Stimulated activated naive CD8-positive, alpha-beta T cell treated with anti-CD3 and anti-CD28 coated beads, Interleukin-15, amount 100 ng/mL, for 72 hours (primary cell): ENCODE data around the gene HMCN2.

Experiments used
- ATAC-seq: fragments of 150-1000 bp; cut with Tn5 transposase; 2 replicates; pipeline ENCODE4 v1.10.0; 2021; ENCODE audit warnings: mild to moderate bottlenecking, moderate library complexity
- DNase-seq, 2 donors: peaks; one replicate each; pipeline ENCODE4 v3.0.0; 2021 to 2022
- H3K27ac Mint-ChIP-seq, 2 donors: one replicate each; pipeline ENCODE4 v1.8.0; 2022; ENCODE audit warnings: mild to moderate bottlenecking in 2 of 2, mixed read lengths in 2 of 2, moderate library complexity in 2 of 2
- H3K27me3 Mint-ChIP-seq: one replicate; pipeline ENCODE4 v1.8.0; 2022; ENCODE audit warnings: mixed read lengths
- H3K4me1 Mint-ChIP-seq: one replicate; pipeline ENCODE4 v1.8.0; 2022; ENCODE audit warnings: mild to moderate bottlenecking, mixed read lengths
- H3K4me3 Mint-ChIP-seq, 2 donors: one replicate each; pipeline ENCODE4 v1.8.0; 2022; ENCODE audit warnings: mild to moderate bottlenecking in 2 of 2, mixed read lengths in 2 of 2, moderate library complexity in 1 of 2
- H3K9me3 Mint-ChIP-seq, 2 donors: one replicate each; pipeline ENCODE4 v1.8.0; 2022; ENCODE audit warnings: mixed read lengths in 2 of 2

Gene HMCN2

GRCh38 chr9:130236436-130236985 is 29.0 kb upstream of the HMCN2 start:
- Mint-ChIP-seq H3K27ac (no peak overlapping the region), H3K4me3 (no peak overlapping the region), H3K4me1 (peaks cover 39% of the 10 kb centered on the region), H3K9me3 (no peaks in the 10 kb centered on the region), H3K27me3 (peaks cover 11% of the 10 kb centered on the region)
- DNase-seq = no peak
- no peak for ATAC-seq

DNA sequence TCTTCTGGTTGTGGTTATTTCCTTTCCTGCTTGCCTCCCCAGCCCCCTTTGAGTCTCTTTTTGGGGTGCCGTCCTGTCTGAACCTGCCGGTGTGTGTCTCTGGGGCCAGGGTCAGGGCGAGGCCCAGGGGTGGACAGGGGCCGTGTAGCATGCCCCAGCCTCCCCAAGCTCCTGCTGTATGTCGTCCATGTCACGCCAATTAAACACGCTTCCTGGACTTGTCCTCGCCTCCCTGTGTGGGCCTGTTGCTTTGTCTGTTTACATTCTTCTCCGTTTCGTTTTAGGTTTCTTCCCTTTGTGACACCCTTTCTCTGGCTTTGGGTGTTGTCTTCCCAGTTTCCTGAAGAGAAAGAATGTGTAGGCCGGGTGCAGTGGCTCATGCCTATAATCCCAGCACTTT is 28.5 kb upstream of the HMCN2 start:
- H3K9me3 Mint-ChIP-seq = no peaks in the 10 kb centered on the region

DNA sequence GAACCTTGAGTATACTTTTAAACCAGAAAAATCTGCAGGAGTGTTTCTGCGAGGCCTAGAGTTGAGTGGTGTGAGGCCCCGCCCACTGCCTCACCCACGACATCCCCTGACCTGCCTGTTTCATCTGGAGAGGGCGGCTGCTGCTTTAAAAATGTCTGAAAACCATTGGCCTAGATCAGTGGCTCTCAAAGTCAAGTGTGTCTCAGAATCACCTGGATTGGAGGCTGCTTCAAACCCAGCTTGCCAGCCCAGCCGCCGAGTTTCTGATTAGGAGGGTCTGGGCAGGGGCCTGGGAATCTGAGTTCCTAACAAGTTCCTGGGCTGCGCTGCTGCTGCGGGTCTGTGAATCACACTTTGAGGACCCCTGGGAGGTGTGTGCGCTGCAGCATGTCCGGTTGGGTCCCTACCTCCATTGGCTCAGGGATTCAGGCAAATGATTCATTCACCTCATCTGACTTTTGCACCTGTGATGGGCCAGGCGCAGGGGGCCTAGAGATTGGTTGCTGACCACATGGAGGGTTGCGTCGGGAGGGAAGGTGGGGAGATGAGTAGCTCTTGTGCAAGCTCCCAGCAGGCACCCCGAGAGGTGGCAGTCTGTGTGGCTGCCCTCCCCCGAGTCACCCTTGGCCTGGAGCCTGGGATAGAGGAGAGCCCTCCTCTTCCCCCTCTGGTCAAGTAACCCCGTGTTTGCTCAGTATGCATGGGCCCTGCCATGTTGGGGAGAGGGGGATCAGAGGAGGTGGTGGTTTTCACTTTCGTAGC is 27.6 kb upstream of the HMCN2 start:
- ATAC-seq = no peak
- Mint-ChIP-seq H3K4me3 (no peak overlapping the region), H3K4me1 (peaks cover 44% of the 10 kb centered on the region), H3K27ac (no peak overlapping the region), H3K9me3 (no peaks in the 10 kb centered on the region), H3K27me3 (peaks cover 17% of the 10 kb centered on the region)
- DNase-seq = no peak

More for the DNA sequence above, 28.5 kb upstream of the HMCN2 start:
- Mint-ChIP-seq H3K27ac (no peak overlapping the region), H3K4me1 (peaks cover 39% of the 10 kb centered on the region), H3K4me3 (no peak overlapping the region), H3K27me3 (peaks cover 16% of the 10 kb centered on the region)
- ATAC-seq (no peak), DNase-seq (no peak)

DNA sequence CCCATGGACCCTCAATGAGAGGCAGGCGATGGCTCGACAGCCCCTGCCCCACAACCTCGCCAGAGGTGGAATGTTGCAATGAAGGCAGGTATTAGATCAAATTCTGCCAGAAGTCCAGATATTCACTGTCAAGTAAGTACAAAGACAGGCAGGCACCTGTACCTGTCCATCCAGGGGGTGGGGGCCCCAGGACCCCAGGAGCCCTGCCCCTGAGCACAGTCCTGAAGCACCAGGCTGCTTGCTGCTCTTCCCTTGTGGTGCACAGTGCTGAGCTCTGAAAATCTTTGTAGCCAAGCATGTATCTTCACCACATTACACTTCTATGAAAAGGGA is 26.2 kb upstream of the HMCN2 start:
- DNase-seq (no peak), ATAC-seq (no peak)
- Mint-ChIP-seq H3K4me3 (no peak overlapping the region), H3K27ac (no peak overlapping the region), H3K9me3 (no peaks in the 10 kb centered on the region), H3K4me1 (peaks cover 50% of the 10 kb centered on the region), H3K27me3 (peaks cover 17% of the 10 kb centered on the region)

DNA sequence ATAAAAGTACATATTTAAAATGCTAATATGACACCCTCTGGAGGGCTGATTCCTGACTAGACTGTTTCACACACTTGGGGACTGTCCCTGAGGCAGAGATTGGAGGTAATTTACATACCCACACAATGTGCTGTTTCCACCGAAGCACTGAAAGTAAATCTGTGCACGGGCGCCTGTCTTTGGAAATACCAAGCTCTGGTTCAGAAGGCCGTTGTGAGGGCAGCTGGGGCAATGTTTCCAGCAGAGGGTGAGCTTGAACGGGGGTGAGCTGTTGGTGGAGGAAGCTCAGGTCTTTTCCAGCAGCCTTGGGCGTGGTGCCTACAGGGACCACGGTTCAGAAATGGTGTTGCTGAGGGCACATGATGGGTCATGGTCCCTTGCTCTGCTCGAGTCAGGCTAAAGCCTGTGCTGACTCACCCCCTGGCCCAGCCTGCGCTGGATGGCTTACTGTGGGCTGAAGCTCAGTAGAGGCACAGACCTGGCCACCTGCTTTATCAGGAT is 25.8 kb upstream of the HMCN2 start:
- H3K4me1 Mint-ChIP-seq = peaks cover 50% of the 10 kb centered on the region
- no peaks in the 10 kb centered on the region for H3K9me3 Mint-ChIP-seq
- peak; percentile 95 for ATAC-seq
- H3K4me3 Mint-ChIP-seq = peak overlapping the region in 1 of 2 donors; percentile 21
- peak; percentile 56 to 69 for DNase-seq
- H3K27ac Mint-ChIP-seq = peak overlapping the region in 1 of 2 donors; percentile 38
- peaks cover 17% of the 10 kb centered on the region for H3K27me3 Mint-ChIP-seq

- H3K9me3 Mint-ChIP-seq = no peaks in the 10 kb centered on the region
- no peak for ATAC-seq
- H3K27me3 Mint-ChIP-seq = peaks cover 17% of the 10 kb centered on the region
- peak overlapping the region in 1 of 2 donors; percentile 56 for H3K27ac Mint-ChIP-seq
- peak in 1 of 2 donors; percentile 22 for DNase-seq
- H3K4me3 Mint-ChIP-seq = no peak overlapping the region
- H3K4me1 Mint-ChIP-seq = peaks cover 50% of the 10 kb centered on the region
These were observed 25.0 kb upstream of the HMCN2 start for GRCh38 chr9:130240410-130241197.

DNA sequence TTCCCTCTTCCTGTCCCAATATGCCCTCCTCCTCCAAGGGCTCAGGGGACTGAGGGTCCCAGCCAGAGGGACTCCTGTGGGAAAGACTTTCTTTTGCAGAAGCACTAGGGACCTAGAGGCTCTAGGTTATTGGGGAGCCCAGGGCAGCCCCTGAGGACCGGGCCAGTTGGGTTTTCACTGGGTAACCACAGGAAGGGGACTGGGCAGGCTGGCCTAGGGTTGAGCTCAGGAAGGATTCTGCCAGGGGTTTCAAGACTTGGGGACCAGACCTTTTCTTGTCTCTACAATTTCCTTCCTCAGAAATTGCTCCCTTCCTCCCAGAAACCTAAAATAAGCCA is 24.4 kb upstream of the HMCN2 start:
- Mint-ChIP-seq H3K27me3 (peaks cover 17% of the 10 kb centered on the region), H3K4me1 (peaks cover 44% of the 10 kb centered on the region), H3K4me3 (no peak overlapping the region), H3K9me3 (no peaks in the 10 kb centered on the region), H3K27ac (no peak overlapping the region)
- no peak for ATAC-seq
- DNase-seq = no peak

DNA sequence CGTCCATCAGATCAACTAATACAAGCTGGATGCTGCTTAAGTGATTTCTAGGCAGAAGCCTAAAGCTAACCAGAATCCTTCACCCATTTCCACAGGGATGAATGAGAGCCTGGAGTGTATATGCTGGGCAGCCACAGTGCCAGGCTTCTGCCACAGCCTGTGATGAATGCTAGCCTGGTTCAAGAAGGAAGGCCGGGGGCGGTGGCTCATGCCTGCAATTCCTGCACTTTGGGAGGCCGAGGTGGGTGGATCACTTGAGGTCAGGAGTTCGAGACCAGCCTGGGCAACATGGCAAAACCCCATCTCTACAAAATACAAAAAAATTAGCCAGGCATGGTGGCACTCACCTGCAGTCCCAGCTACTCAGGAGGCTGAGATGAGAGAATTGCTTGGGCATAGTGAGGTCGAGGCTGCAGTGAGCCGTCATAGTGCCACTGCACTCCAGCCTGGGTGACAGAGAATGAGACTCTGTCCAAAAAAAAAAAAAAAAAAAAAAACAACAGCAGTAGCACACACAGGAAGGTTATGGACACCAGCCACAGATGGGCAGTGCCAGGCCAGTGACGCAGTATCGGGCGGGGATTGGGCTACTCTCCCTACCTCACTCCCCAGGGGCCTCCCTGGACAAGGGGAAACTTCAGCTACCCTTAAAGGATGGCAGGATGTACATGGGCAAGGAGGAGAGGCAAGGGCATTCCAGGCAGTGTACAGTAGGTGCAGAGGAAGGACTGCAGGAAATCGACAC is 23.1 kb upstream of the HMCN2 start:
- Mint-ChIP-seq H3K27me3 (peaks cover 17% of the 10 kb centered on the region), H3K4me1 (peaks cover 39% of the 10 kb centered on the region), H3K27ac (no peak overlapping the region), H3K9me3 (no peaks in the 10 kb centered on the region), H3K4me3 (peak overlapping the region; percentile 21 to 44)
- ATAC-seq = no peak
- DNase-seq = no peak

DNA sequence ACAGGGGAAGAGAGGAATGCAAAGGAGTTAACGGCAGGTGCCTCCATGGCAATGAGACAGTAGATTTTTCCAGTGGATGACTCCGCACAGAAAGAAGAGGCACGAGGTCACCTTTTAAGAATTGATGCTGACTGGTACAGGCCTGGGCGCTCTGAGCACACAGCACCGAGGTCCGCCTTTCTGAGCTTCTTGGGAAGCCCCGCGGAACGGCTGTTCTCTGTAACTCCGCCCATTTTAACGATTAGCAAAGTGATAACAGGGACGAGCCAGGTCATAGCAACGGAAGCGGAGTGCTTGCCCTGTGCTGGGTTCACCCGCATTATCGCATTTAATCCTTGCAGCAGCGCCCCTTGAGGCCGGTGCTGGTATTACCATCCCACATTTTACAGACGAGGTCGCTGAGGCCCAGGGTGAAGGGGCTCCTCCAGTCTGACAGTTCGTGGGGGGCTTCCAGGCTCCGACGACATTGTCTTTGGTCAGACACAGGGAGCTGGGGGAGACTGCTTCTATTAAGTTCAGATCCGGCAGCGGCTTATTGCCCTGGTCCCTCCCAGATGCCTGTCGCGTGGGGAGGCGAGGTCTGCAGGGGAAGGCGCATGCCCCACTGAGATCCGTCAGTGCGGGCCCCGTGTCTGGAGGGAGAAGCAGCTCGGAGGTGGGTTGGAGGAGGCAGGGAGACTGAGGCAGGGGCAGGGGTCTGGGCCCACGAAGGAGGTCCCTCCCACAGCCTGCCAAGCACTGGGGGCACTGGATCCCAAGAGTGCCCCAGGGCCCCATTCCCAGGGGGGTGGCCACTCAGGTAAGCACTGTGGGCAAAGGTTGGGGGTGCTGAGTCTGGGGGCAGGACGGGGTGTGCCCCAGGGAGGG is 22.3 kb upstream of the HMCN2 start:
- DNase-seq (peak; percentile 76 to 81), ATAC-seq (peak; percentile 62)
- Mint-ChIP-seq H3K9me3 (no peaks in the 10 kb centered on the region), H3K27ac (no peak overlapping the region), H3K4me3 (peak overlapping the region; percentile 21 to 44), H3K27me3 (peaks cover 17% of the 10 kb centered on the region), H3K4me1 (peaks cover 39% of the 10 kb centered on the region)

- no peaks in the 10 kb centered on the region for H3K9me3 Mint-ChIP-seq
- peaks cover 12% of the 10 kb centered on the region for H3K27me3 Mint-ChIP-seq
- DNase-seq = no peak
These were observed 21.7 kb upstream of the HMCN2 start for GRCh38 chr9:130243882-130244170.

GRCh38 chr9:130244548-130245165 is 20.9 kb upstream of the HMCN2 start:
- no peaks in the 10 kb centered on the region for H3K9me3 Mint-ChIP-seq
- no peak overlapping the region for H3K4me3 Mint-ChIP-seq
- no peak overlapping the region for H3K27ac Mint-ChIP-seq
- H3K27me3 Mint-ChIP-seq = peaks cover 9% of the 10 kb centered on the region
- DNase-seq (no peak), ATAC-seq (no peak)
- H3K4me1 Mint-ChIP-seq = peaks cover 26% of the 10 kb centered on the region

More at GRCh38 chr9:130243882-130244170, 21.7 kb upstream of the HMCN2 start:
- H3K27ac Mint-ChIP-seq = no peak overlapping the region
- peaks cover 35% of the 10 kb centered on the region for H3K4me1 Mint-ChIP-seq
- no peak overlapping the region for H3K4me3 Mint-ChIP-seq
- no peak for ATAC-seq

- peaks cover 15% of the 10 kb centered on the region for H3K27me3 Mint-ChIP-seq
- DNase-seq = no peak
- peaks cover 18% of the 10 kb centered on the region for H3K4me1 Mint-ChIP-seq
- no peak overlapping the region for H3K4me3 Mint-ChIP-seq
- ATAC-seq = no peak
- no peak overlapping the region for H3K27ac Mint-ChIP-seq
- no peaks in the 10 kb centered on the region for H3K9me3 Mint-ChIP-seq
These were observed 20.1 kb upstream of the HMCN2 start for GRCh38 chr9:130245474-130245873.

GRCh38 chr9:130246126-130246525 is 19.4 kb upstream of the HMCN2 start:
- Mint-ChIP-seq H3K4me1 (peaks cover 12% of the 10 kb centered on the region), H3K27ac (no peak overlapping the region), H3K9me3 (no peaks in the 10 kb centered on the region), H3K4me3 (no peak overlapping the region), H3K27me3 (peaks cover 18% of the 10 kb centered on the region)
- DNase-seq = no peak
- no peak for ATAC-seq

GRCh38 chr9:130254747-130255630 is 10.6 kb upstream of the HMCN2 start:
- Mint-ChIP-seq H3K4me3 (no peak overlapping the region), H3K4me1 (no peaks in the 10 kb centered on the region), H3K27me3 (peaks cover 34% of the 10 kb centered on the region), H3K27ac (no peak overlapping the region), H3K9me3 (no peaks in the 10 kb centered on the region)
- no peak for DNase-seq
- ATAC-seq = no peak
